K562 (cell line): Measurements from ENCODE around the gene ELF5. TPM values are rescaled to one million over a fixed set of nuclear protein-coding genes. Genes with fewer than 3 reads are reported as not detected.

ENCODE experiments used
- CEBPB ChIP-seq: fragments of 450-650 bp; IDR thresholded peaks from 2 replicates; pipeline ENCODE4 v1.6.1; 2016; ENCODE audit warnings: missing genetic modification characterization, missing compliant biosample characterization
- GATAD2A ChIP-seq: fragments of 450-650 bp; IDR thresholded peaks from 2 replicates; pipeline ENCODE4 v1.6.1; 2017
- HEY1 ChIP-seq: fragments of 250-450 bp; sonication (Bioruptor Pico); IDR thresholded peaks from 2 replicates; pipeline ENCODE4 v1.5.0; 2020; ENCODE audit warnings: mild to moderate bottlenecking, moderate library complexity, borderline replicate concordance
- MEF2A ChIP-seq: IDR thresholded peaks from 2 replicates; pipeline ENCODE4 v1.6.1; 2011; ENCODE audit warnings: low read depth, mild to moderate bottlenecking, low read length, moderate library complexity; ENCODE audit not compliant: control insufficient read depth
- PKNOX1 ChIP-seq: fragments of 450-650 bp; IDR thresholded peaks from 2 replicates; pipeline ENCODE4 v1.6.1; 2016
- POLR3G ChIP-seq: IDR thresholded peaks from 2 replicates; pipeline ENCODE4 v1.6.1; 2011; ENCODE audit not compliant: insufficient read length, insufficient replicate concordance; ENCODE audit errors: extremely low read depth
- REST ChIP-seq, 2 experiments: fragments of 450-650 bp; formaldehyde crosslinking in 1 of 2; IDR thresholded peaks; 2 replicates each; pipeline versions ENCODE4 v1.4.0 to v1.6.1; 2014 to 2020; ENCODE audit warnings: mild to moderate bottlenecking in 2 of 2, borderline replicate concordance in 1 of 2, low read depth in 1 of 2
- TEAD4 ChIP-seq, 2 experiments: sonication (generic) in 1 of 2; formaldehyde crosslinking in 1 of 2; IDR thresholded peaks; 2 replicates each; pipeline versions ENCODE4 v1.6.1 to v1.8.0; 2012 to 2022; ENCODE audit warnings: borderline replicate concordance in 1 of 2, inconsistent platforms in 1 of 2, low read length in 1 of 2, mild to moderate bottlenecking in 1 of 2, missing genetic modification reagents in 1 of 2
- THRA ChIP-seq: fragments of 450-650 bp; IDR thresholded peaks from 2 replicates; pipeline ENCODE4 v1.6.1; 2017; ENCODE audit warnings: mild to moderate bottlenecking, moderate library complexity
- USF1 ChIP-seq: sonication (generic); formaldehyde crosslinking; IDR thresholded peaks from 2 replicates; pipeline ENCODE4 v1.9.0; 2022; ENCODE audit warnings: mild to moderate bottlenecking, missing genetic modification reagents
- ZHX1 ChIP-seq: fragments of 150-350 bp; conservative IDR thresholded peaks from 2 replicates; pipeline ENCODE4 v1.6.1; 2014; ENCODE audit warnings: low read length
- ZNF584 ChIP-seq: fragments of 200-800 bp; sonication (Bioruptor generic); IDR thresholded peaks from 2 replicates; pipeline ENCODE4 v1.6.1; 2016; ENCODE audit warnings: low read depth, mild to moderate bottlenecking, missing genetic modification characterization, missing compliant biosample characterization
- ZNF586 ChIP-seq: fragments of 450-650 bp; formaldehyde crosslinking; conservative IDR thresholded peaks from 2 replicates; pipeline ENCODE4 v1.4.0; 2020; ENCODE audit warnings: mild to moderate bottlenecking, moderate library complexity
- polyA plus RNA-seq, 8 experiments: library from polyadenylated mRNA; depleted of rRNA in 4 of 8; stranded (reverse) in 5 of 8; unstranded in 3 of 8; fragments of >200 nt; fragmentation: Nextera tagmentation in 2 of 8; fragmentation: Illumina TruSeq in 1 of 8; extraction: Ambion mirVana in 2 of 8; extraction: Trizol in 1 of 8; gene quantifications; 2 replicates each; pipeline versions ENCODE4 v1.2.1 to v1.2.3, GENCODE V29; 2011 to 2014; ENCODE audit warnings: inconsistent platforms in 1 of 8, missing spikeins in 1 of 8
- total RNA-seq, 7 experiments: library from RNA; depleted of rRNA in 6 of 7; stranded (reverse); fragments of >200 nt in 6 of 7; fragmentation: Illumina TruSeq in 2 of 7; extraction: Trizol in 2 of 7; gene quantifications; 2 replicates each; pipeline versions ENCODE4 v1.2.1 to v1.2.3, GENCODE V29; 2011 to 2021; ENCODE audit warnings: low replicate concordance in 1 of 7

The ELF5 gene
- total and polyA plus RNA-seq, 9 of the 15 experiments (the other 6 are each of a cell fraction or from before 2014, with no cell fraction given): not detected

GRCh38 chr11:34473603-34474169, 39.9 kb downstream of the ELF5 start (continued):
- no peak for TF ChIP-seq POLR3G
- TF ChIP-seq THRA: no peak
- TF ChIP-seq GATAD2A: no peak
- no peak for TF ChIP-seq REST (IDR thresholded peaks at IDR 0.05; ENCODE audit: borderline replicate concordance)
- TF ChIP-seq REST (CRISPR knock-in tag; IDR thresholded peaks at IDR 0.05; ENCODE audit: low read depth): no peak
- TF ChIP-seq CEBPB: peak; percentile 95
- no peak for TF ChIP-seq ZHX1
- no peak for TF ChIP-seq ZNF584
- TF ChIP-seq ZNF586 (CRISPR knock-in tag): no peak
- no peak for TF ChIP-seq TEAD4 (IDR thresholded peaks at IDR 0.05; ENCODE audit: low read length)
- no peak for TF ChIP-seq TEAD4 (CRISPR knock-in tag; IDR thresholded peaks at IDR 0.05; ENCODE audit: borderline replicate concordance)
- TF ChIP-seq USF1 (CRISPR knock-in tag): no peak
- TF ChIP-seq PKNOX1: no peak
- TF ChIP-seq HEY1 (CRISPR knock-in tag): no peak
- TF ChIP-seq MEF2A: no peak
